Thymus (tissue), 11 donors: ENCODE data around the gene ITGB2. TPM values are rescaled to one million over a fixed set of nuclear protein-coding genes. Genes with fewer than 3 reads are reported as not detected.

Experiments used
- DNase-seq, 9 donors: peaks; one replicate each; pipeline ENCODE4 v3.0.0-alpha.2; 2013; ENCODE audit warnings: low spot score in 9 of 9, low read depth in 6 of 9, missing footprints in 1 of 9
- H3K27ac ChIP-seq, 2 donors: one replicate each; pipeline ENCODE4 v1.5.1; 2013; ENCODE audit warnings: control low read depth in 1 of 2, low read depth in 1 of 2, low read length in 1 of 2, mild to moderate bottlenecking in 1 of 2, moderate library complexity in 1 of 2
- H3K27me3 ChIP-seq, 2 donors: one replicate each; pipeline ENCODE4 v1.5.1; 2013; ENCODE audit warnings: low read length in 1 of 2; ENCODE audit not compliant: control insufficient read depth in 2 of 2, insufficient read depth in 1 of 2
- H3K36me3 ChIP-seq, 2 donors: one replicate each; pipeline ENCODE4 v1.5.1; 2013; ENCODE audit warnings: low read length in 1 of 2, mild to moderate bottlenecking in 1 of 2, moderate library complexity in 1 of 2; ENCODE audit not compliant: control insufficient read depth in 2 of 2, insufficient read depth in 2 of 2
- H3K4me1 ChIP-seq, 2 donors: one replicate each; pipeline ENCODE4 v1.5.1; 2013; ENCODE audit warnings: low read length in 2 of 2; ENCODE audit not compliant: control insufficient read depth in 2 of 2, insufficient read depth in 2 of 2
- H3K4me3 ChIP-seq, 2 donors: one replicate each; pipeline ENCODE4 v1.5.1; 2013; ENCODE audit warnings: low read length in 2 of 2, control low read depth in 1 of 2, mild to moderate bottlenecking in 1 of 2
- H3K9me3 ChIP-seq, 2 donors: one replicate each; pipeline ENCODE4 v1.5.1; 2013; ENCODE audit warnings: low read length in 1 of 2, mild to moderate bottlenecking in 1 of 2; ENCODE audit not compliant: control insufficient read depth in 2 of 2, insufficient read depth in 1 of 2
- whole genome bisulfite sequencing: extraction: QIAGEN DNeasy Blood & Tissue Kit; methylation state at CpG from one replicate; pipeline ENCODE4 v1.1.7; 2013; 5-methylcytosine and 5-hydroxymethylcytosine counted together
- polyA plus RNA-seq: library from polyadenylated mRNA; stranded (reverse); fragments of 200-250 nt; gene quantifications from one replicate; pipeline ENCODE4 v1.2.3, GENCODE V29; 2013
- total RNA-seq: library from RNA; stranded (reverse); fragments of 120-200 nt; gene quantifications from one replicate; pipeline ENCODE4 v1.2.4, GENCODE V29; 2013
- donor health status: healthy.

Gene ITGB2
- total and polyA plus RNA-seq, 2 donors: 104 to 134 TPM

- peaks cover 19 to 50% of the 10 kb centered on the region in 2 donors for H3K4me1 ChIP-seq
- H3K36me3 ChIP-seq: no peaks in the 10 kb centered on the region
- DNase-seq: no peak
- 73% methylated on average over 13 of the region's 13 CpGs for WGBS
- no peak overlapping the region for H3K27ac ChIP-seq
- peaks cover 0 to 2% of the 10 kb centered on the region in 2 donors for H3K27me3 ChIP-seq
- no peaks in the 10 kb centered on the region for H3K9me3 ChIP-seq
- H3K4me3 ChIP-seq: no peak overlapping the region
Measured at GRCh38 chr21:44878053-44878982, 42.4 kb downstream of the ITGB2 start.

- 97% methylated on average over 12 of the region's 12 CpGs for WGBS
- no peak overlapping the region for H3K27ac ChIP-seq
- H3K4me1 ChIP-seq: peaks cover 27 to 50% of the 10 kb centered on the region in 2 donors
- no peaks in the 10 kb centered on the region for H3K9me3 ChIP-seq
- H3K27me3 ChIP-seq: peaks cover 0 to 2% of the 10 kb centered on the region in 2 donors
- DNase-seq: no peak
- no peak overlapping the region for H3K4me3 ChIP-seq
- H3K36me3 ChIP-seq: no peaks in the 10 kb centered on the region
Measured at GRCh38 chr21:44876849-44877575, 43.7 kb downstream of the ITGB2 start.

- 2% methylated on average over 6 of the region's 6 CpGs for WGBS
- Histone ChIP-seq H3K27me3 (peaks cover 0 to 2% of the 10 kb centered on the region in 2 donors), H3K4me1 (peaks cover 29 to 51% of the 10 kb centered on the region in 2 donors), H3K4me3 (peak overlapping the region; percentile 53 to 96), H3K36me3 (no peaks in the 10 kb centered on the region), H3K9me3 (no peaks in the 10 kb centered on the region), H3K27ac (peak overlapping the region; percentile 95 to 97)
- peak in 3 of 9 donors; percentile 36 to 49 (median 41) for DNase-seq
Measured at GRCh38 chr21:44875316-44875700, 45.4 kb downstream of the ITGB2 start.

GRCh38 chr21:44874497-44875315 lies 46.0 kb downstream of the ITGB2 start:
- peak overlapping the region; percentile 95 to 97 for H3K27ac ChIP-seq
- peaks cover 0 to 2% of the 10 kb centered on the region in 2 donors for H3K27me3 ChIP-seq
- no peaks in the 10 kb centered on the region for H3K36me3 ChIP-seq
- H3K9me3 ChIP-seq: no peaks in the 10 kb centered on the region
- DNase-seq: peak in 2 of 9 donors; percentile 43 to 77
- peaks cover 28 to 51% of the 10 kb centered on the region in 2 donors for H3K4me1 ChIP-seq
- H3K4me3 ChIP-seq: peak overlapping the region; percentile 53 to 96
- 1% methylated on average over 49 of the region's 49 CpGs for WGBS

GRCh38 chr21:44874240-44874496 lies 46.5 kb downstream of the ITGB2 start:
- DNase-seq: peak in 2 of 9 donors; percentile 37 to 66
- H3K9me3 ChIP-seq: no peaks in the 10 kb centered on the region
- H3K36me3 ChIP-seq: no peaks in the 10 kb centered on the region
- peaks cover 0 to 2% of the 10 kb centered on the region in 2 donors for H3K27me3 ChIP-seq
- H3K4me3 ChIP-seq: peak overlapping the region; percentile 53 to 96
- 1% methylated on average over 20 of the region's 20 CpGs for WGBS
- peaks cover 28 to 53% of the 10 kb centered on the region in 2 donors for H3K4me1 ChIP-seq
- H3K27ac ChIP-seq: peak overlapping the region; percentile 95 to 97

- Histone ChIP-seq H3K36me3 (no peaks in the 10 kb centered on the region), H3K9me3 (no peaks in the 10 kb centered on the region), H3K27ac (peak within 1 kb of the TSS; percentile 95 to 97), H3K4me1 (peaks cover 32 to 58% of the 10 kb centered on the region in 2 donors), H3K27me3 (peaks cover 0 to 2% of the 10 kb centered on the region in 2 donors), H3K4me3 (peak within 1 kb of the TSS; percentile 67 to 96)
- DNase-seq: peak; percentile 92 to 100 (median 98)
- under 1% methylated on average over 123 of the region's 123 CpGs for WGBS
Measured at GRCh38 chr21:44873356-44874239, 47.1 kb downstream of the ITGB2 start, which contains the start of gene PTTG1IP. Gene PTTG1IP, minus strand, starts transcription at chr21:44873690. Its CDS starts 74 bp downstream, at chr21:44873616.

- H3K27me3 ChIP-seq: peaks cover 0 to 2% of the 10 kb centered on the region in 2 donors
- H3K9me3 ChIP-seq: no peaks in the 10 kb centered on the region
- H3K4me3 ChIP-seq: peak overlapping the region; percentile 67 to 96
- peak overlapping the region; percentile 56 to 78 for H3K27ac ChIP-seq
- DNase-seq: peak in 1 of 9 donors; percentile 50
- under 1% methylated on average over 65 of the region's 65 CpGs for WGBS
- H3K4me1 ChIP-seq: peaks cover 39 to 65% of the 10 kb centered on the region in 2 donors
- H3K36me3 ChIP-seq: no peaks in the 10 kb centered on the region
Measured at GRCh38 chr21:44872649-44873355, 47.9 kb downstream of the ITGB2 start.
